Endothelial cell of umbilical vein (primary cell): Measurements from ENCODE around the gene VWA5B2. TPM values are rescaled to one million over a fixed set of nuclear protein-coding genes. Genes with fewer than 3 reads are reported as not detected.

Experiments
- BruUV-seq: library from RNA; stranded (reverse); fragments of 400-500 nt; replicated peaks from 2 replicates; lab custom pipeline; 2021; lab: Mats Ljungman, UMichigan
- CTCF ChIA-PET: fragments of 300-600, 350-600 bp; sonication (Branson Sonifier 250); formaldehyde crosslinking; loops from one replicate; lab custom pipeline; 2021; ENCODE audit warnings: antibody characterized with exemption, inconsistent platforms; lab: Charles Lee
- POLR2A ChIA-PET: fragments of 300-600, 350-600 bp; sonication (Branson Sonifier 250); formaldehyde crosslinking; loops from one replicate; lab custom pipeline; 2021; ENCODE audit warnings: antibody characterized with exemption, inconsistent platforms; lab: Charles Lee
- DNase-seq: peaks from one replicate; pipeline ENCODE4 v3.0.0-alpha.2; 2011; ENCODE audit warnings: low read depth, low spot score
- FAIRE-seq: peaks from 2 replicates; lab custom pipeline; 2011; peaks lifted over from hg19 to GRCh38; lab: Jason Lieb, UNC
- H2AFZ ChIP-seq: 2 replicates; pipeline ENCODE4 v1.6.0; 2012; ENCODE audit warnings: low read depth, low read length, control low read depth, inconsistent platforms
- H3K27ac ChIP-seq: 2 replicates; pipeline ENCODE4 v1.5.1; 2011; ENCODE audit warnings: low read depth, mild to moderate bottlenecking, control low read depth, low read length, moderate library complexity; ENCODE audit not compliant: insufficient read depth
- H3K27me3 ChIP-seq, 2 experiments: 2 replicates each; pipeline versions ENCODE4 v1.6.0 to v1.6.1; 2011; ENCODE audit warnings: low read length in 2 of 2, mixed read lengths in 1 of 2; ENCODE audit not compliant: control insufficient read depth in 2 of 2, insufficient read depth in 2 of 2
- H3K36me3 ChIP-seq, 2 experiments: 2 replicates in 1 of 2; 3 replicates in 1 of 2; pipeline ENCODE4 v1.5.1; 2011; ENCODE audit warnings: low read length in 2 of 2, mild to moderate bottlenecking in 1 of 2, moderate library complexity in 1 of 2; ENCODE audit not compliant: control insufficient read depth in 2 of 2, insufficient read depth in 2 of 2; ENCODE audit errors: extremely low read depth in 1 of 2
- H3K4me1 ChIP-seq: 3 replicates; pipeline ENCODE4 v1.5.1; 2011; ENCODE audit warnings: mild to moderate bottlenecking, low read length; ENCODE audit not compliant: control insufficient read depth, insufficient read depth; ENCODE audit errors: extremely low read depth
- H3K4me2 ChIP-seq: 2 replicates; pipeline ENCODE4 v1.6.1; 2011; ENCODE audit warnings: low read length, control low read depth, mixed read lengths; ENCODE audit not compliant: insufficient read depth
- H3K4me3 ChIP-seq, 3 experiments: fragments of 200-600 bp in 1 of 3; sonication (generic), shearing (Covaris generic) in 1 of 3; replicated peaks in 1 of 3; 2 replicates each; pipeline ENCODE4 v1.5.1; 2011 to 2016; ENCODE audit warnings: control low read depth in 3 of 3, low read length in 3 of 3, mild to moderate bottlenecking in 2 of 3, inconsistent platforms in 1 of 3, low read depth in 1 of 3, moderate library complexity in 1 of 3; ENCODE audit not compliant: insufficient read depth in 1 of 3
- H3K79me2 ChIP-seq: 2 replicates; pipeline ENCODE4 v1.6.0; 2012; ENCODE audit warnings: low read length, inconsistent platforms; ENCODE audit not compliant: control insufficient read depth, insufficient read depth
- H3K9ac ChIP-seq: replicated peaks from 2 replicates; pipeline ENCODE3; 2011; ENCODE audit warnings: low read length, control low read depth; ENCODE audit not compliant: insufficient read depth; ENCODE audit errors: extremely low read depth
- H3K9me1 ChIP-seq: replicated peaks from 3 replicates; pipeline ENCODE4 v1.6.0; 2011; ENCODE audit warnings: mild to moderate bottlenecking, low read length; ENCODE audit not compliant: control insufficient read depth, insufficient read depth; ENCODE audit errors: extremely low read depth
- H3K9me3 ChIP-seq: replicated peaks from 2 replicates; pipeline ENCODE4 v1.5.1; 2012; ENCODE audit warnings: low read length, inconsistent platforms; ENCODE audit not compliant: control insufficient read depth, insufficient read depth
- H4K20me1 ChIP-seq: replicated peaks from 2 replicates; pipeline ENCODE3; 2011; ENCODE audit warnings: mild to moderate bottlenecking, low read length; ENCODE audit not compliant: control insufficient read depth, insufficient read depth; ENCODE audit errors: extremely low read depth
- EZH2 ChIP-seq: IDR thresholded peaks from 2 replicates; pipeline ENCODE4 v1.6.1; 2012; ENCODE audit warnings: borderline replicate concordance, low read depth, mild to moderate bottlenecking, moderate library complexity, low read length, inconsistent platforms; ENCODE audit not compliant: severe bottlenecking
- FOS ChIP-seq: IDR thresholded peaks from 2 replicates; pipeline ENCODE4 v1.6.1; 2011; ENCODE audit warnings: mild to moderate bottlenecking, low read length, moderate library complexity, borderline replicate concordance; ENCODE audit not compliant: insufficient read depth
- GATA2 ChIP-seq: IDR thresholded peaks from 2 replicates; pipeline ENCODE4 v1.7.0; 2011; ENCODE audit warnings: low read depth, mild to moderate bottlenecking, moderate library complexity, mixed read lengths, low read length; ENCODE audit not compliant: insufficient read length, insufficient read depth
- JUN ChIP-seq: IDR thresholded peaks from 2 replicates; pipeline ENCODE4 v1.6.1; 2011; ENCODE audit warnings: borderline replicate concordance, low read depth; ENCODE audit not compliant: insufficient read length, insufficient read depth
- MYC ChIP-seq: IDR thresholded peaks from one replicate; pipeline ENCODE4 v1.6.1; 2011; ENCODE audit warnings: mild to moderate bottlenecking, low read depth, low read length
- POLR2A ChIP-seq: IDR thresholded peaks from 2 replicates; pipeline ENCODE4 v1.6.1; 2012; ENCODE audit warnings: low read depth, mild to moderate bottlenecking, control low read depth, low read length
- POLR2AphosphoS5 ChIP-seq: IDR thresholded peaks from 2 replicates; pipeline ENCODE4 v1.6.1; 2012; ENCODE audit warnings: low read depth, mild to moderate bottlenecking, control low read depth, low read length, moderate library complexity; ENCODE audit not compliant: insufficient read depth
- dilution Hi-C: fragments of 300-500 bp; cut with MboI; formaldehyde crosslinking; loops from one replicate; pipeline ENCODE4 v1.15.0; 2019; ENCODE audit warnings: low sequenced_read_pairs; ENCODE audit not compliant: extremely low pct_ligation_motif_present
- intact Hi-C: fragments of 100-400 bp; cut with micrococcal nuclease; formaldehyde crosslinking; loops from one replicate; pipeline ENCODE4 v1.10.0; 2022
- polyA plus RNA-seq, 4 experiments: library from polyadenylated mRNA; depleted of rRNA in 3 of 4; stranded (reverse) in 3 of 4; unstranded in 1 of 4; fragments of >200 nt; gene quantifications; 2 replicates each; pipeline versions ENCODE4 v1.2.1 to v1.2.3, GENCODE V29; 2011 to 2012; ENCODE audit warnings: missing spikeins in 1 of 4
- total RNA-seq: library from RNA; stranded (reverse); gene quantifications from 2 replicates; pipeline ENCODE4 v1.2.3, GENCODE V29; 2021
- TF ChIP-seq, protein P1 (sequence below): IDR thresholded peaks from 2 replicates; pipeline ENCODE4 v1.6.1; 2011; ENCODE audit not compliant: insufficient read depth, insufficient read length
- TF ChIP-seq, protein P2 (sequence below), 2 donors: IDR thresholded peaks; 1 replicate in 1 of 2; 2 replicates in 1 of 2; pipeline ENCODE4 v1.5.1; 2011; ENCODE audit warnings: low read length in 2 of 2, mild to moderate bottlenecking in 2 of 2, moderate library complexity in 2 of 2, control low read depth in 1 of 2, inconsistent platforms in 1 of 2, low read depth in 1 of 2; ENCODE audit not compliant: insufficient read depth in 1 of 2; ENCODE audit errors: extremely low read depth in 1 of 2

VWA5B2 gene
- total and polyA plus RNA-seq, 2 donors (not counting 3 experiments of a cell fraction or from before 2014, with no cell fraction given), result 0.03 TPM; not detected in 1

DNA sequence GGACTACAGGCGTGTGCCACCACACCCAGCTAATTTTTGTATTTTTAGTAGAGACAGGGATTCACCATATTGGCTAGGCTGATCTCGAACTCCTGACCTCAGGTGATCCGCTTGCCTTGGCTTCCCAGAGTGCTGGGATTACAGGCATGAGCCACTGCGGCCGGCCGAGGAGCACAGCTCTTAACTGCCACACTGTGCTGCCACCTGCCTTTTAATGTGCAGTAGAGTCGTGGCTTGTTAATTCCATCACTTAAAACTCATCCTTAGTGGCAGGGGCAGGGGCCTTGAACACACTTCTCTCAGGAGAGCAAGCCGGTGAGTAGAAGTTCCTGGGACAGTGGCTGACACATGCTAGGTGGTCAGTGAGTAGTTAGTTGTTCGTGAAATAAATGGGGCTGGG, 30.9 kb upstream of the VWA5B2 start:
- CTCF ChIA-PET, result no interaction called here
- no peak overlapping the region for H3K9ac ChIP-seq
- H4K20me1 ChIP-seq, result no peaks in the 10 kb centered on the region
- H3K9me3 ChIP-seq, result no peaks in the 10 kb centered on the region
- H3K79me2 ChIP-seq, result no peaks in the 10 kb centered on the region
- H3K27me3 ChIP-seq, result peaks cover 0 to 3% of the 10 kb centered on the region in 2 experiments
- H3K4me3 ChIP-seq, result no peak overlapping the region
- no peak for DNase-seq
- H3K27ac ChIP-seq, result no peak overlapping the region
- no peak overlapping the region for H2AFZ ChIP-seq
- TF ChIP-seq POLR2AphosphoS5, result no peak
- no peak for TF ChIP-seq FOS
- POLR2A ChIA-PET, result no interaction called here
- no peak for FAIRE-seq
- no peaks in the 10 kb centered on the region for H3K9me1 ChIP-seq
- intact Hi-C loops (no loop called here), dilution Hi-C loops (no loop called here)
- no peak overlapping the region for H3K4me2 ChIP-seq
- peaks cover 0 to 8% of the 10 kb centered on the region in 2 experiments for H3K36me3 ChIP-seq
- no peaks in the 10 kb centered on the region for H3K4me1 ChIP-seq
- BruUV-seq, result no TSS peak

DNA sequence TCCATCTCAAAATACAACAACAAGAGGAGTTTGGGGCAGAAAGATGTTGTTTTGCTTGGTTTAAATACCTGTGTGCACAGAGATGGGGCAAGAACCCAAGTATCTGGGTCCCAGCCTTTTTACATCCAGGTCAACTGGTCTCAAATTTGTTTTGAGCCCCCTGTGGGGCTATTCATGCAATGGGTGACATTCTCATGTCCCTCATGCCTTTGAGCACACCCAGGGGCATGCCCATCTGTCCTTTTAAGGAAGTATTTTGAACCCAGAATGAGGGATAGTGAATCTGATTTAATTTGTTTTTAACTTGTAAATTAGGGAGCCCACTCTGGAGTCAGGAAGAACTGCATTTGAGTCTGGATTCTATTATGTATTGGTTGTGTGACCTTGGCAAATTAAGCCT, 28.6 kb upstream of the VWA5B2 start:
- ChIA-PET POLR2A (no interaction called here), CTCF (no interaction called here)
- no peak for FAIRE-seq
- no peak for DNase-seq
- Histone ChIP-seq H3K4me3 (no peak overlapping the region), H3K9me3 (no peaks in the 10 kb centered on the region), H3K9me1 (no peaks in the 10 kb centered on the region), H4K20me1 (no peaks in the 10 kb centered on the region), H3K36me3 (no peaks in the 10 kb centered on the region), H3K27ac (no peak overlapping the region), H3K27me3 (peaks cover under 1 to 3% of the 10 kb centered on the region in 2 experiments), H3K4me1 (no peaks in the 10 kb centered on the region), H2AFZ (no peak overlapping the region), H3K79me2 (no peaks in the 10 kb centered on the region), H3K4me2 (no peak overlapping the region), H3K9ac (no peak overlapping the region)
- BruUV-seq, result no TSS peak
- intact Hi-C loops (no loop called here), dilution Hi-C loops (no loop called here)
- TF ChIP-seq POLR2AphosphoS5, result no peak
- TF ChIP-seq GATA2, result no peak
- TF ChIP-seq, protein P1, sequence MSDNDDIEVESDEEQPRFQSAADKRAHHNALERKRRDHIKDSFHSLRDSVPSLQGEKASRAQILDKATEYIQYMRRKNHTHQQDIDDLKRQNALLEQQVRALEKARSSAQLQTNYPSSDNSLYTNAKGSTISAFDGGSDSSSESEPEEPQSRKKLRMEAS, result no peak
- TF ChIP-seq MYC, result no peak
- no peak for TF ChIP-seq JUN
- TF ChIP-seq, protein P2, sequence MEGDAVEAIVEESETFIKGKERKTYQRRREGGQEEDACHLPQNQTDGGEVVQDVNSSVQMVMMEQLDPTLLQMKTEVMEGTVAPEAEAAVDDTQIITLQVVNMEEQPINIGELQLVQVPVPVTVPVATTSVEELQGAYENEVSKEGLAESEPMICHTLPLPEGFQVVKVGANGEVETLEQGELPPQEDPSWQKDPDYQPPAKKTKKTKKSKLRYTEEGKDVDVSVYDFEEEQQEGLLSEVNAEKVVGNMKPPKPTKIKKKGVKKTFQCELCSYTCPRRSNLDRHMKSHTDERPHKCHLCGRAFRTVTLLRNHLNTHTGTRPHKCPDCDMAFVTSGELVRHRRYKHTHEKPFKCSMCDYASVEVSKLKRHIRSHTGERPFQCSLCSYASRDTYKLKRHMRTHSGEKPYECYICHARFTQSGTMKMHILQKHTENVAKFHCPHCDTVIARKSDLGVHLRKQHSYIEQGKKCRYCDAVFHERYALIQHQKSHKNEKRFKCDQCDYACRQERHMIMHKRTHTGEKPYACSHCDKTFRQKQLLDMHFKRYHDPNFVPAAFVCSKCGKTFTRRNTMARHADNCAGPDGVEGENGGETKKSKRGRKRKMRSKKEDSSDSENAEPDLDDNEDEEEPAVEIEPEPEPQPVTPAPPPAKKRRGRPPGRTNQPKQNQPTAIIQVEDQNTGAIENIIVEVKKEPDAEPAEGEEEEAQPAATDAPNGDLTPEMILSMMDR (IDR thresholded peaks at IDR 0.05; ENCODE audit: extremely low read depth in 1 of 2, insufficient read depth in 1 of 2, low read depth in 1 of 2, low read length in 2 of 2), result no peak
- TF ChIP-seq POLR2A, result no peak
- no peak for TF ChIP-seq FOS
- TF ChIP-seq EZH2, result no peak
